HG03565 (cell line): ENCODE measurements around the gene SYNE1.
"Not testable (repeated sequence)": the region's sequence is repeated elsewhere in the genome, so short reads cannot be mapped to it uniquely, and the experiment has no call there.

ENCODE experiments used
- ATAC-seq: cut with Tn5 transposase; IDR thresholded peaks from one replicate; pipeline ENCODE4 v1.9.1; 2021; ENCODE audit warnings: mild to moderate bottlenecking, moderate library complexity; ENCODE audit not compliant: unreplicated experiment

Gene SYNE1

GRCh38 chr6:152499931-152500330 lies 137.2 kb downstream of the SYNE1 start:
- ATAC-seq, result no peak

GRCh38 chr6:152496731-152497130 lies 140.4 kb downstream of the SYNE1 start:
- ATAC-seq, result no peak

GRCh38 chr6:152495456-152495855 lies 141.7 kb downstream of the SYNE1 start:
- not testable (repeated sequence) for ATAC-seq

- ATAC-seq, result not testable (repeated sequence)
These were observed 144.9 kb downstream of the SYNE1 start for GRCh38 chr6:152492281-152492680.

- ATAC-seq, result not testable (repeated sequence)
These were observed 145.7 kb downstream of the SYNE1 start for GRCh38 chr6:152491501-152491900.

- ATAC-seq, result not testable (repeated sequence)
These were observed 146.2 kb downstream of the SYNE1 start for GRCh38 chr6:152490971-152491378.

GRCh38 chr6:152484806-152485205 lies 152.4 kb downstream of the SYNE1 start:
- no peak for ATAC-seq

- no peak for ATAC-seq
These were observed 154.9 kb downstream of the SYNE1 start for GRCh38 chr6:152482289-152482688.

GRCh38 chr6:152478377-152479010 lies 158.7 kb downstream of the SYNE1 start:
- ATAC-seq, result no peak

GRCh38 chr6:152474354-152474753 lies 162.8 kb downstream of the SYNE1 start:
- ATAC-seq, result no peak

GRCh38 chr6:152472325-152472724 lies 164.8 kb downstream of the SYNE1 start:
- no peak for ATAC-seq

- no peak for ATAC-seq
These were observed 165.5 kb downstream of the SYNE1 start for GRCh38 chr6:152471456-152472265.

GRCh38 chr6:152463164-152463563 lies 174.0 kb downstream of the SYNE1 start:
- no peak for ATAC-seq

- ATAC-seq, result no peak
These were observed 174.4 kb downstream of the SYNE1 start for GRCh38 chr6:152462716-152463115.

- ATAC-seq, result no peak
These were observed 175.6 kb downstream of the SYNE1 start for GRCh38 chr6:152461556-152461955.

- ATAC-seq, result no peak
These were observed 178.2 kb downstream of the SYNE1 start for GRCh38 chr6:152458648-152459644.

- no peak for ATAC-seq
These were observed 179.1 kb downstream of the SYNE1 start for GRCh38 chr6:152457949-152458624.

GRCh38 chr6:152454003-152454402 lies 183.2 kb downstream of the SYNE1 start:
- no peak for ATAC-seq

GRCh38 chr6:152453421-152453820 lies 183.7 kb downstream of the SYNE1 start:
- no peak for ATAC-seq

GRCh38 chr6:152452639-152453038 lies 184.5 kb downstream of the SYNE1 start:
- ATAC-seq, result no peak

- ATAC-seq, result no peak
These were observed 186.6 kb downstream of the SYNE1 start for GRCh38 chr6:152450519-152450918.
